UCSD-AML1 (cell line): ENCODE data around the gene SCAP.
"Not testable (repeated sequence)": the region's sequence is repeated elsewhere in the genome, so short reads cannot be mapped to it uniquely, and the experiment has no call there.

Experiments used
- DNase-seq: peaks from one replicate; lab custom pipeline; 2025; ENCODE audit not compliant: unreplicated experiment; lab: John Stamatoyannopoulos, UW

The SCAP gene

DNA sequence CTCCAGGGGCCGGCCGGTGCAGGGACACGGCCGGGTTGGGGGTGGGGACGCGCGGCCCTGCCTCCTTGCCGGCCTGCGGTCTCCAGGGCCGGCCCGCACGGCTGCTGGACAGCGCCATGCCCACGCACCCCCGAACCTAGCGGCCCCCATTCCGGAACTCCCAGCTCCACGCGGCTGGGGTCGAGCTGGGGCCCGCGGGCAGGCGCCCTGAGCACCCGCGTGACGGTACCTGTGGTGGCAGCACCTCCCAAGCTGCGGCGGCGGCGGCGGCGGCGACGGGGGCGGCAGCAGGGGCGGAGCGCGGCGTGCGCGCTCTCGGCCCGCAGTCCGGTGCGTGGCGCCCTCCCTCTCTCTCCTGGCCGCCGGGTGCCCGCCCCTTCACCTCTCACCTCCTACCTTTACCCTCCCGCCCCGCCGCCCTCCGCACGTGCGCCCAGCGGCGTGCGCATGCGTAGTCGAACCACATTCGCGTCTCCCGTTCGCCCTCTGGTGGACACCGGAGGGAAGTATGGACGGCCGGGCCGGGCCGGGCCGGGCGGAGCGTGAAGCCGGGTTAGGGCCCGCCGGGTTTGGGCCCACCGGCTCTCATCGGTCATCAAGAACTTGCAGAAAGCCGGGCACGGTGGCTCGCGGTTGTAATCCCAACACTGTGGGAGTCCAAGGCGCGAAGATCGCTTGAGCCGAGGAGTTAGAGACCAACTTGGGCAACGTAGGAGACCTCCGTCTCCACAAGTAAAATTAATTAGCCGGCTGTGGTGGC is at the start of gene SCAP:
TSS of gene SCAP (minus strand) at position 372 of the 760 bp plus-strand sequence. CDS start 32,948 bp downstream, outside the sequence.
- peak; percentile 94 for DNase-seq

GRCh38 chr3:47523310-47524073 is 47.8 kb upstream of the SCAP start:
- DNase-seq, result no peak

- DNase-seq, result peak; percentile 75
These were observed 46.6 kb upstream of the SCAP start for GRCh38 chr3:47522082-47522987.

DNA sequence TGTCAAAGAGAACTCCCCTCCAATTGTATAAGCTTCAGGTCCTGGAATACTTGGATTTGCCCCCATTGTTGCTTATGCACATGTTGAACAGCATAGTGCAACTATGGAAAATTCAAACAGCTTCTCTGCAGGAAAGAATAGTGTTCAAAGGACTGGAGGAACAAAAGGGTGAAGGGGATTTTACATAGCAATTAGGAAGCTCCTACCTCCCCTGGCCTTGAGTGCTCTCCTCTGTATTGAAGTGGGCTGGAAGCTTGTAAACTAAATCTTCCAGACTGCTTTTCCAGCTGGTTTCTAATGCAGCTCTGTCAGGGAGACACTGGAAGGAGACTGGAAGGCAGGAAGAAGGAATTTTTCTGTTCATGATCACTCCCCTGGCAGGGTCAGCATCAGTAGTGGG is 45.0 kb upstream of the SCAP start:
- DNase-seq, result no peak

GRCh38 chr3:47517937-47518336 is 42.2 kb upstream of the SCAP start:
- no peak for DNase-seq

DNA sequence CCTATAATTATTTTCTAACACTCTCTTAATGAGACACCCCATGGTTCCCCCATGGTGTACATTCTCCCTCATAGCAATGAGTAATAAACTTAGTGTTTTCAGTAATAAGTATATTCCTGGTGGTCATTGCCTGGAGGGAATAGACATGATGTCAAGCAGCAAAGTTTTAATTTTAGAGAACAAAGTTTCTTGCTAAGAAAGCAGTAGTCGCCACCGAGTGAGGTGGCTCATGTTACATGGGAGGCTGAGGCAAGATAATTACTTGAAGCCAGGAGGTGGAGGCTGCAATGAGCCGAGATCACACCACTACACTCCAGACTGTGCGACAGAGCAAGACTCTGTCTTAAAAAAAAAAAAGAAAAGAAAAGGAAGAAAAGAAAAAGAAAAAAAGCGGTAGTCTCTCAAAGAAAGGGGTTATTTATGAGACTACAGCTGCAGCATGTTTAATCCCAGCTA is 40.2 kb upstream of the SCAP start:
- DNase-seq, result no peak

DNA sequence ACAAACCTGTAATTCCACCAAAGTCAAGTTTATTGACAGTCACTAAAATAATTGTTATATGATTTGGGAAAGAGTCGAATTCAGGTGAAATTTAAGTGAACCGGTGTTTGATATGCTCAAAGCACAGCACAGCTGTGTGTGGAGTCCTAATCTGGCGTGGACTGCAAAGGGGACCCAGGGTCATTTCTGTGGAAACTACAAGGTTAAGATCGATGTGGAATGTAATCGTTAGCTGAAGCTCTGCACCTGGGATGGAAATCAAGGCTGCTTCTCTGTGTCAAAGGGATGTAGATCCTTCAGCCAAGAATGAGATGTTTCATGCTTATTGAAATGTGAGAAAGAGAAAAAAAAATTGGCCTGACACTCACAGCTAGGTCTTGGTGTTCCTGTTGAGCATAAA is 39.4 kb upstream of the SCAP start:
- no peak for DNase-seq

DNA sequence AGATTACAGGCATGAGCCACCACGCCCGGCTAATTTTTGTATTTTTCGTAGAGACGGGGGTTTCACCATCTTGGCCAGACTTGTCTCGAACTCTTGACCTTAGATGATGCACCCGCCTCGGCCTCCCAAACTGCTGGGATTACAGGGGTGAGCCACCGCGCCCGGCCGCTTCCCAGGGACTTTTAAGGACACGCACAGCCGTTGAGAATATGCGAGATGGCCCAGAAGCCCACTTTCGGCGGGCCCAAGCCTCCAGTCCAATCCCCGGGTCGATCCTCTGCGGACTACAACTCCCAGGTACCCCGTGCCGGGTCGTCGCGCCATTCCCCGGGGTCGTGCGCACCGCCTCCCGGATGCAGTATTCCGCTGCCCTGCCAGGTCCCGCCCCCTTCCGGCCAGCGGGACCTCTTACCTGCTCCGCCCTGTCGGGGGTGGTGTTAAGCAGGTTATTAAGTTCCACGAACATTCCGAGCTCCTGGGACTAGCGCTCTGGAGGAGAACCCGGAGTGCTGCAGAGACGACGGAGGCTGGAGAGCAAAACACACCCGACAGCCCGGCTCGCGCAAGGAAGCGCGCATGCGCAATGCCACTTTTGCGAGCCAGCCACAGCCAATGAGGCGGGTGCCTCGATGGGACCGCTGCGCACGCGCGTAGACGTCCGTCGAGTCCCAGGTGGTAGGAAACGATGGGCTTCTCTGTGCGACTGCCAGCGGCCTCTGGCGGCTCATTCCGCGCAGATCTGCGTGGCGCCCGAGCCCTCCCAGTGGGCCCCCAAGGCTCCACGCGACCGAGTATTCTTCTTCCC is 37.6 kb upstream of the SCAP start, which contains the start of gene ELP6:
TSS of gene ELP6 (minus strand) at position 588 of the 805 bp plus-strand sequence. CDS start at position 466, 122 bp downstream.
- peak; percentile 99 for DNase-seq

GRCh38 chr3:47512416-47513124 is 36.8 kb upstream of the SCAP start:
- peak; percentile 34 for DNase-seq

DNA sequence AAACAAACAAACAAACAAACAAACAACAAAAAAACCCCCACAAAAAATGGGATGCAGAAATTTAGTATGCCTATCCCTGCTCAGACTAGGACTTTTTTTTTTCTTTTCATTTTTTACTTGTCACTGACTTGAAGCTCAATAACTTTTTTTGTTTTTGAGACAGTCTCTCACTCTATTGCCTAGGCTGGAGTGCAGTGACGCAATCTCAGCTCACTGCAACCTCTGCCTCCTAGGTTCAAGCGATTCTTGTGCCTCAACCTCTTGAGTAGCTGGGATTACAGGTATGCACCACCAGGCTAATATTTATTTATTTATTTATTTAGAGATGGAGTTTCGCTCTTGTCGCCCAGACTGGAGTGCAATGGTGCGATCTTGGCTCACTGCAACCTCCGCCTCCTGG is 29.5 kb upstream of the SCAP start:
- not testable (repeated sequence) for DNase-seq

DNA sequence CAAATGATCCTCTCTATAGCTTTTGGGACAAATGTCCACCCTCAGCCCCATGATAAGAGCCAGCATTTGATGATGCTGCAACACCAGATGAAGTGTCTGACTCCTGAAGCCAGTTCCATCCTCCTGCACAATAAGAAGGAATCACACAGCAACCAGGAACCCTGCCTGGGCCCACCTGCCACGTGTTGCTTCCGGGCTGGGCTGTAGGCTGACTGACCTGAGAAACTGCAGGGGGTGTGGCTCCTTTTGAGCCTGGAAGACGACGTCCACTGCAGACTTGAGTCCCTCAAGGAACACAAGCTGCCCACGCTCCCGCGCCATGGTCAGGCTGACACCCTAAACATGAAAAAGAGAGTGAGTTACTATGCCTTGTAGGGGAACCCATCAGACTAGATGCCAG is 28.4 kb upstream of the SCAP start:
- no peak for DNase-seq

DNA sequence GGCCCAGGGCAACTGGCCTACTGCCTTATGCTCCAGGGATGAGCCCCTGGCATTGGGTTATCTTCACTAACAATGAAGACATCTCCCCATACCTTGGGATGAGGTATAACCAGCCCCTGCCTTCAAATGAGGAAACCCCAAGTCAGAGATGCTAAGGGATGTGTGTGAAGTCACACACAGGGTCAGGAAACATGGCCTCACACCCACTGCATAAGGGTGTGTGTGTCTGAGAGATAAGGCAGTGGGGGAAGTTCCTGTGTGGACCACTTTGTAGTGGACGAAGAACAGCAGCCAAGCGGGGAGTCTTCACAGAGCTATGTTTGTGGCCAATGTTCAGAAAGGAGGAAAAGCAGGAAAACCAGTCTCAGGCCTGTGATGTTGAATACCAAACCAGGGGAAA is 27.3 kb upstream of the SCAP start:
- DNase-seq, result peak; percentile 28

GRCh38 chr3:47496892-47497291 is 21.2 kb upstream of the SCAP start:
- DNase-seq, result no peak

- no peak for DNase-seq
These were observed 20.1 kb upstream of the SCAP start for GRCh38 chr3:47495886-47496285.

GRCh38 chr3:47495111-47495510 is 19.4 kb upstream of the SCAP start:
- DNase-seq, result no peak

GRCh38 chr3:47491777-47492176 is 16.0 kb upstream of the SCAP start:
- no peak for DNase-seq

GRCh38 chr3:47491186-47491585 is 15.4 kb upstream of the SCAP start:
- no peak for DNase-seq

- no peak for DNase-seq
These were observed 11.5 kb upstream of the SCAP start for GRCh38 chr3:47487265-47487664.

DNA sequence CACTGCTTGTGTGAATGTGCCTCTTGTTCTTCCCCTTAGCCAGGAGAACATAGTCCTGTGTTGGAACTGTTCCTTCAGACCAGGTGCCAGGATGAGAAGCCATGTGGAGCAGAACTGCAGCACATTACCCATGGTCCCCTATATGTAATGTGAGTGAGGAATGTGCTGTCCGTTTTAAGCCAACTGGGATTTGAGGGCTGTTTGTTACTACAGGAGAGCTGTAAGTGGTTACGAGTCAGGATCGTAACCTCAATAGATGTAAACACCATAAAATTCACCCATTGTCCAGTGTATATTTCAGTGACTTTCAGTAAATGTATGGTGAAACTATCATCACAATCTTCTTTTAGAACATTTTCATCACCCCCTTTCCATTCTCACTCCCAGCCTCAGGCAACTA is 10.1 kb upstream of the SCAP start:
- no peak for DNase-seq

- DNase-seq, result no peak
These were observed 6.6 kb upstream of the SCAP start for GRCh38 chr3:47482366-47482765.
